GM19099 (cell line): ENCODE results near the gene LRPAP1.

ENCODE experiments used
- POLR2A ChIP-seq: IDR thresholded peaks from 3 replicates; pipeline ENCODE4 v1.6.1; 2011; ENCODE audit warnings: low read depth; ENCODE audit not compliant: insufficient read length; ENCODE audit errors: extremely low read depth

LRPAP1 gene

DNA sequence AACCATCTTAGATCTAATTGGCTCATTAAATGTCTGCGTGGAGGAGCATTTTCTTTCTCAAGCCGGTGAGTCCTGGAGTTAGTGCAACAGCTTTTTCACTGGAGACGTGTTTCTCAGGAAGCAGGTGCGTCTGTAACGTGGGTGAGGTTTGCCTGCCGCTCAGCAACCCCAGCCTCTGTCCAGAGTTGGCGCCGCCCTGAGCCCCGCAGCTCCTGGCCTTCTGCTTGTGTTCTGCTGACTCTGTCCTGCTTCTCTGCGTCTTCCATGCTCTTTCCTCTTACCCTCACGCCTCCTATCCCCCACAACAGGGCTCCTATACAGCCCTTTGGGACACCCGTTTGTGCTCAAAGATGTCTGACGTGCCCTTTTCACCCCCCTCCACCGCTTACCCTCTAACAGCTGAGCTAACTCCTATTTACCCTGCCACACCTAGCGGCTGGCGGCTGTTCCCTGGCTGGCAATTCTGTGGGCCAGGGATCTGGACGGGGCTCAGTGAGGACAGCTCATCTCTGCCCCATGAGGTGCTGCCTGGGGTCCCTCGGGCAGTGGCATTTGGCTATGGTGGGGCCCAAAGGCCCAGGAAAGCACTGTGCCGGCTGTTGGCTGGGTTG is 50.3 kb downstream of the LRPAP1 start:
- no peak for TF ChIP-seq POLR2A

DNA sequence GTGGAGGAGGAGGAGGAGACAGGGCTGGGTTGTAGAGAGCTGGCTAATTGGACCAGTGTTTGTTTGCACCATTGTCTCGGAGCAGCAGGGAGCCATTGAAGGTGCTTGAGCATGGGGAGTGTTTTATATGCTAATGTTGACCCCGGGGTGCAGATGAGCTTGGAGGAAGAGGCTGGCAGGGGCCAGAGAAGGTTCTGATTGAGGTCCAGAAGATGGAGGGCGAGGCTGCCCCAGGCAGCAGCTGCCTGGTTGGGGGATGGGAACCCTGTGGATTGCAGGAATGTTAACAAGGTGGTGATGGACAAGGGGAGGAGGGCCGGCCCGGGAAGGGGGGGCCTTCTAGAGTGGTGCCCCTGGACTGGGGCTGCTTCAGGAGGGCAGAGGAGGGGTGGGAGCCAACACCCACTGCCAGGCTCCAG is 51.1 kb downstream of the LRPAP1 start:
- TF ChIP-seq POLR2A, result no peak

DNA sequence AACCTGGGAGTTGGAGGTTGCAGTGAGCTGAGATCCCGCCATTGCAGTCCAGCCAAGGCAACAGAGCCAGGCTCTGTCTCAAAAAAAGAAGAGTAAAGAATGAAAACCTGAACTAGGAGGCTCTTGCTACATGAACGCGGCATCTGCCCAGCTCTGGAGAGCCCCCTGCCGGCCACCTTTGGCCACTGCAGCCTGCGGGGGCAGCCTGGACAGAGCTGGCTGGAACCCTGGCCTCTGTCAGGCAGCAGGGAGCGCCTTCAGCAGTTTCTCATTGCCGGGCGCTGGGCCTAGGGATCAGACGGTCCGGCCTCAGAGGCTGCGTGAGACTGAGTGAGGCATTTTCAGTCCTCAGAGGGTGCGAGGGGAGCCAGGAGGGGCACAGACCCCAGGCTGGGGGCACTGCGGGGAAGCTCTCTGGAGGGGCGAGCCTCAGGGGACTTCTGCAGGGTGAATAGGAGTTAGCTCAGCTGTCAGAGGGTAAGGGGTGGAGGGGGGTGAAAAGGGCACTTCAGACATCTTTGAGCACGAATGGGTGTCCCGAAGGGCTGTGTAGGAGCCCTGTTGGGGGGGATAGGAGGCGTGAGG is 51.6 kb downstream of the LRPAP1 start:
- TF ChIP-seq POLR2A, result no peak

DNA sequence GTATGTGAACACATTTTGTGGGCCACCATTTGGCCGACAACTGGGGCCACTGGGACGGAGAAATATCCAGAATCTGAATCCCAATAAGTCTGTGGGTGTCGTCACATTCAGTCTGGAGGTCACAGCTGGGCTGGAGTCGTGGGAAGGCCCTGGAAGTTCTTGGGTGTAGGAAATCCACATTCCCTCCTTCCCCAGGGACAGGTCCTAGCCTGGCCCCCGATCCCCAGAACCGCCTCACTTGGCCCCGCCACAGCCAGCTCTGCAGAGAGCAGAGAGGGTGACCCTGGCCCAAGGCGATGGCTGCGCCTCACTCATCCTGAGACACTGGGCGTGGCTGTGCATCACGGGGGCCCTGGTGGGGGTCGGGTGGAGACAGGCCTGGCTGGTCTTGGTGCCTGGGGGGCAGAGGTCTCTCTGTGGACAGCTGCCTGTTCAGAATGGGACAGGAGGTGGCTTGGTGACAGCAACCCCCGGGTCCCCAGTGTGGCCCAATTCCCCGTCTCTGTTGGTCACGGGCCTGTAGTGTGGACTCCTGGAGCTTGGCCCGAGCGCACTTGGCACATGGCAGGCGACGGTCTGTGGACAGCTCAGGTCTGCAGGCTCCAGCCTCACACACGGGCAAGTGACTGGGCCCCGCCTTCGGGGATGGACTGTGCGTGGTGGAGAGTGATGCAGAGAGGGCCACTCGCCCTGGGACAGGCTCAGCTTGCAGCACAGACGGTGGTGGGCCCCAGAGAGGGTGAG is 52.7 kb downstream of the LRPAP1 start:
- TF ChIP-seq POLR2A, result no peak

DNA sequence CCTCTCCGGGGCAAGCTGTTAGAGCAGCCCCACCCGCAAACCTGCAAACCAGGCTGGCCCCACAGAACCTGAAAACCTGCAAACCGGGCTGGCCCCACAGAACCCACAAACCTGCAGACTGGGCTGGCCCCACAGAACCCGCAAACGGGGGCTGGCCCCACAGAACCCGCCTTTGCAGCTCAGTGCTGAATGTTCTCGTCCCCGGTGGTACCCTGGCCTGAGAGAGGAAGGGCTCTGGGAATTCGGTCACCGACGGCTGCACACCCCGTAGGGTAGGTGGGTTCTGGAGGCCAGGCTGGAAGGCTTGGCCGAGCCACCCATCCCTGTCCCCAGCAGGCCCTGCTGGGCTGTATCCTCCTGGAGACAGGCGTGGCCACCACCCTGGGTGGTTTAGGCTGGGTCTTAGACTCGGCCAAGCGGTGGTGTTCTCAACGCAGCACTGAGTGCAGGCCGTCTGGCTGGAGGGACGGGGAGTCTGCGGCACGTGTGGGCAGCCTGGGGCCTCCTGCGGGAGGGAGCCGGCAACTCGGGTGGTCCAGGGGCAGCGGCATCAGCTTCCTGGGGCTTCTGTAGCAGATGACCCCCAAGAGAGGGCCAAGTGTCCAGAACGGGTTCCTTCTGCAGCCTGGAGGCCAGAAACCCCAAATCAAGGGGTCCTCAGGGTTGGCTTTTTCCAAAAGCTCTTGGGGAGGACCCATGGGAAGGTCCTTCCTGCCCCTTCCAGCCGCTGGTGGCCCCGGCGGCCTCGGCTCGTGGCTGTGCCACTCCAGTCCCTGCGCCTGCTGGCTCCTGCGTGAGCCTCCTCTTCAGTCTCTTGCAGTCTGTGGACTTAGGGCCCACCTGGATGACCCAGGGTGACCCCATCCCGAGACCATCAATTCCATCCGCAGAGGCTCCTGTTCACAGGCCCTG is 53.5 kb downstream of the LRPAP1 start:
- TF ChIP-seq POLR2A, result no peak

DNA sequence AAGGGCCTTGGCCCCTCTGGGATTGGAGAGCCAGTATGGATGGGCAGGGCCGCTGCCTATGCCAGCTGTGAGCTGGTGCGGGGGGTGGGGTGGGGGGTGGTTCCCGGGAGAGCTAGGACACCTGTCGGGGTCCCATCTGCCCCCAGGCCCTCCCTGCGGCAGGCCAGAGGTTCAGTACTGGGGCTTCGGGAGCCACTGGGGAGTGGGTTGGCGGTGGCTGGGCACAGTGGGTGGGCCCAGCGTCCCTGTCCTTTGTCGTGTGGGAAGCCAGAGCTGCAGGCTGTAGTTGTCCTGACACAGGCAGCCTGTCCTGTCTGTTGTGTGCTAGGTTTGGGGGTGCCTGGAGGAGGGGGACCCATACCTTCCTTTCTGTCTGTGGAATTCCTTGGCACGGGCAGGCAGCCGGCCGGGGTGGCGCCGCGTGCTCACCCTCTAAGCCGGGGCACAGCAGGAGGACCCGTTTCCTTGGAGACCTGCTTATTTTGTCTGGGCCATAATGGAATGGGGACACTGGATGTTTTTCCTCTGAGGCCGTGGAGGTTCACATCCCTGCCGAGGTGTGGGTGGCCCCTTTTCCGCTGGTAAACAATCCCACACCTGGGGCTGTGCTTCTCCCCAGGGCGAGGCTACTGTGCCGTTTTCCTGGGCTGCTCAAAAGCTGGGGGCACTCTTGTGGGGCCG is 54.3 kb downstream of the LRPAP1 start:
- TF ChIP-seq POLR2A, result no peak

DNA sequence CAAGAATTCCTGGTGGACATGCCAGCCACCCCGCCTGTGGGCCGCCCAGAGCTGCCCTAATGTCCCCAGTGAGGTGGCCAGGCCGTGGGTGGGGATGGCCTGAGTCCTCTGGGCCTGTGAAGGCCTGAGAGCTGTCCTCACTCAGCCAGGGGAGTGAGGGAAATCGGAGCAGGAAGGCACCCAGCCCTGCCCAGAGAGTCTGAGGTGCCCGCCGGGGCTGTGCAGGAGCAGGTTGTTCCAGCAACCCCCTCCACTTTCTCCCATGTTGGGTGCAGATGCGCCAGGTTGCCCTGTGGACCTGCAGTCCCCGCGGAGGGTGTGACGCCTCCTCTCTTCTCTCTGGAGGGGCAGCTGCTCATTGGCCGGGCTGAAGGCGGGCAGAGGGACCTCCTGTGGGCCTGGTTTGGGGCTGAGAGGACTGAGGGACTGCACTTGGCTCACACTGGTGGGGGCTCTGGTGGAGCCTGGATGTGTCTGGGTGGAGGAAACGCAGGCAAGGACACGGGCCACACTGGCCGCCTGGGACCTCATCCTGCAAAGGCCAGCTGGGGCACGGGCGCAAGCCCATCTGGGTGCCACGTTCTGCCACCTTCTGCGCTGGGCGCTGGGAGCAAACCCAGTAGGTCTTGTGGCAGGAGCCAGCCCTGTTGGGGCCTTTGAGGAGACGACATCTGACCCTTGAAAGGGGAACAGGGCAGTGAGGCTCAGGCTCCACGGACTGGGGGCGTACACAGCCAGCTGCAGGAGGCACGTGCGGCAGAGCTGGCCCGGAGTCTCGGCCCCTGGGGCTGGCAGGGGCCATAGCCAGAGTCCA is 55.1 kb downstream of the LRPAP1 start:
- no peak for TF ChIP-seq POLR2A

DNA sequence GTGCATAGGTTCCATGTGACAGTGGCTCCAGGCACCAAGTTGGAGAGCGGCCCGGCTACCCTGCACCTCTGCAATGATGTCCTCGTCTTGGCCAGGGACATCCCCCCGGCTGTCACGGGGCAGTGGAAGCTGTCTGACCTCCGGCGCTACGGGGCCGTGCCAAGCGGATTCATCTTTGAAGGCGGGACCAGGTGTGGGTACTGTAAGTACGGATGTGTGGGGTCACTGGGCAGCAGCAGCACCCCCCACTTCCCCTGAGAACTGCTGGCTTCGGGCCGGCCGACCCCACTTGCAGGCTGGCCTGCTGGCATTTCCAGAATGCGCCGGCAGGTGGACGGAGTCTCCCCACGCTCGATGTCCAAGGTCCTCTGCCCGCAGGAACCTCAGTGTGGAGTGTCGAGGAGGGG is 55.9 kb downstream of the LRPAP1 start:
- no peak for TF ChIP-seq POLR2A

DNA sequence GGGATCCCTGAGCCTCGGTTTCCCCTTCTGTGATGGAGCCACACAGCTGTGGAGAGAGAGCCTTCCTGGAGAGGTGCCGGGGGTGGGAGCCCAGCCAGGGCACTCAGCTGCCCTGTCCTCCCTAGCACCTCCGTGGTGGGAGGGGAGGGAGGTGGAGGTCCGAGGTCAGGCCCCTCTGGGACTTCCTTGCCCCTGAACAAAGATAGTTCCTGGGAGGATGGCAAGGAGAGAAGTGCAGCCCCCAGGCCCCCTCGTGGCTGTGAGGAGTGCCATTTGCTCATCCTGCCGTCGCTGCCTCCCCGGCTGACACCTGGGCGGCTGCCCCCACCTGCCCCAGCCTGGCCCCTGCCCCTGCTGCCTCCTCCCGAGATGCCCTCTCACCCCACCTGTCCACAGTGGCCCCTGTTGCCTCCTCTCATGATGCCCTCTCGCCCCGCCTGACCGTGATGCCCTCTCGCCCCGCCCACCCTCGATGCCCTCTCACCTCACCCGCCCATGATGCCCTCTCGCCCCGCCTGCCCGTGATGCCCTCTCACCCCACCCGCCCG is 56.4 kb downstream of the LRPAP1 start:
- TF ChIP-seq POLR2A, result no peak

DNA sequence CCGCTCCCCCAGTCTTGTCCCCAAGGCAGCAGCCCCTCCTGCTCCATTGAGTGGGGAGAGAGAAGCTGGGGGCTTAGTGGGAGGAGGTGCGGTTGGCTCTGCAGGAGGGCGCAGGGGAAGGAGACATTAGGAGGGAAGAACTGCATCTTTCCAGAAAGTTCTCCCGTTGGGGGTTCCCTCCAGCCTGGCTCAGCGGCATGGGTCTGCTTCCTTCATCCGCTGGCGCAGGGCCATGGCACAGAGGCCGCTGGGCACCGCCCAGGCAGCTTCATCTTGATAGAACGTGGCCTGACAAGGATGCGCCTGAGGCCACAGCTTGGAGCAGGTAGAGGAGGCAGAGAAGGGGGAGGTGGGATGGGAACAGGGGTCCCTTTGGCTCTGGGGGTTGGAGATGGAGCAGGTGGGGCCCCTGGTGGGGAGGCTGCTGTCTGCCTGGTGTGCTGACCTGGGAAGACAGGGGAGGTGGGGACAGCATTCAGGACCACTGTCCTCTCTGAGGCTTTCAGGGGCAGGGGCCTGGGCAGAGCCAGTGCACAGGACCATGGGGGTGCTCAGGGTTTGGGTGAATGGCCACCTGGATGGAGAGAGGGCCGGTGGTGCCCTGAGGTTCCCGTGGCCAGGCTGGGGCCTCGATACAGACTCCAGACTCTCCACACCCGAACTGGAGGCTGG is 57.0 kb downstream of the LRPAP1 start:
- TF ChIP-seq POLR2A, result no peak

DNA sequence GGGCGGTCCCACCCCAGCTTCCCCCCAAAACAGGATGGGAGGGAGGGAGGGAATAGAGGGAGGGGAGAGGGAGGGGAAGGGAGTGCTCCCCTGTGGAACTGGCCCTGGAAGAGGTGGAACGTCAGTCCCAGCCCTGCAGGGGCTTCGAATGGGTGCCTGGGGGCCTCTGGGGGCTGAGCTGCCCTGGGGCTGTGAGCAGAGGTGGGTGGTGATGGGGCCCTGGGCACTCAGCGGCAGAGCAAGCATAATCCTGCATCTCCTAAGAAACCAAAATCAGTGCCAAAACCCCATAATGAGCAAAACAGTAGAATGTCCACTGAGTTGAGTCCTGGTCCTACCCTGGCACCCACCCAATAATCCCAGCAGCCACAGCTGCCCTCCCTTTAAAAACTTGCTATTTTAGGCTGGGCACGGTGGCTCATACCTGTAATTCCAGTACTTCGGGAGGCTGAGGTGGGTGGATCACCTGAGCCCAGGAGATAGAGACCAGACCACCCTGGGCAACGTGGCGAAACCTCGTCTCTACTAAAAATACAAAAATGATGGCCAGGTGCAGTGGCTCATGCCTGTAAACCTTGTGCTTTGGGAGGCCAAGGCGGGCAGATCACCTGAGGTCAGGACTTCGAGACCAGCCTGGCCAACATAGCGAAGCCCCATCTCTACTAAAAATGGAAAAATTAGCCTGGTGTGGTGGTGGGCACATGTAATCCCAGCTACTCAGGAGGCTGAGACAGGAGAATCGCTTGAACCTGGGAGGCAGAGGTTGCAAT is 58.0 kb downstream of the LRPAP1 start:
- TF ChIP-seq POLR2A, result no peak

DNA sequence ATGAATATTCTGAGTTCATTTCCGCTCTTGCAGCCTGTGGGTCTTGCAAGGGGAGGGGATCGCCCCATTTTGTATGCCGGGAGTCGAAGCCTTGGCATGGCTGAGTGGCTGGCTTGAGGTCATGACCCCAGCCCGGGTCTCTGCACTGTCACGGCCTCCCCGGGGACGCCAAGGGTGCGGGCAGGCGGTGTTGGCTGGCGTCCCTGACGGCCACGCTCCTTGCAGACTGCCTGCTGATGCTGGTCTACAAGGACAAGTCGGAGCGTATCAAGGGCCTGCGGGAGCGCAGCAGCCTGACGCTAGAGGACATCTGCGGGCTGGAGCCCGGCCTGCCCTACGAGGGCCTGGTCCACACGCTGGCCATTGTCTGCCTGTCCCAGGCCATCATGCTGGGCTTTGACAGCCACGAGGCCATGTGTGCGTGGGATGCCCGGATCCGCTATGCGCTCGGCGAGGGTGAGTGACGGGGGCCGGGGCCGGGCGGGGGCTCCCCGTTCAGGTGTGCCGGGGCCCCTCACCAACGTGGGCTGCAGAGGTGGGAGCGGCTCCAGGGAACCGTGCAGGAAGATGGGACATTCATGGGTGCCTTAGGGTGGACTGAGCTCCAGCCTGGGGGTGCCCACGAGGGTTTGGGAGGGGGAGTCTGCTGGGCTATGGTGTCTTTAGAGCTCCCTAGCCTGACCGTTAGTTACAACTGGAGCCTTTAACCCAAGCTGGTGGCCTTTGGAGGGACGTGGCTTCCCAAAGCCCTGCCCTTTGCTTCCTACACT is 58.9 kb downstream of the LRPAP1 start:
- TF ChIP-seq POLR2A, result no peak
